Measurements from ENCODE around the gene SLC44A4. TPM values are rescaled to one million over a fixed set of nuclear protein-coding genes. Genes with fewer than 3 reads are reported as not detected.
"Not testable (repeated sequence)": the region's sequence is repeated elsewhere in the genome, so short reads cannot be mapped to it uniquely, and the experiment has no call there.

SLC44A4 gene
- polyA plus RNA-seq, 2 of the 4 experiments (the other 2 are of a cell fraction) = 0.27 TPM; not detected in 1

GRCh38 chr6:31821301-31822035 is 57.3 kb downstream of the SLC44A4 start:
- Histone ChIP-seq H3K27ac (peak overlapping the region; percentile 87 to 97), H3K4me3 (peak overlapping the region; percentile 39), H3K4me2 (peak overlapping the region; percentile 94), H3K4me1 (peaks cover 56% of the 10 kb centered on the region), H3K9me3 (no peaks in the 10 kb centered on the region)
- ChIA-PET POLR2A (interaction anchor here (0.7 to 1.0 kb wide), 3 partner anchors 13 to 26 kb away, joined by 3 to 7 read pairs (median 4); partner anchors contain the start of gene VARS1), CTCF (interaction anchor here (0.6 to 1.6 kb wide), 6 partner anchors 9 to 283 kb away, joined by 3 to 5 read pairs (median 4); partner anchors contain the start of genes LSM2 and VARS1)
- WGBS (ENCODE audit: missing lambda C conversion rate) = 4% methylated on average over 31 of the region's 39 CpGs
- FAIRE-seq (no peak), DNase-seq (ENCODE audit: low read depth in 1 of 2, low spot score in 1 of 2) (peak; percentile 30 to 71), ATAC-seq (peak; percentile 48 to 63; a peak in 5 of 6 replicates)
- peak; percentile 9 to 39; a peak in 1 of 4 replicates for TF ChIP-seq CEBPB (IDR thresholded peaks at IDR 0.05)
- TF ChIP-seq JUNB (IDR thresholded peaks at IDR 0.05) = no peak
- 0 out of 5 replicates have a peak, but pooled peaks of 1 of the 2 experiments have one; percentile 9 for TF ChIP-seq JUN (IDR thresholded peaks at IDR 0.05)

- Histone ChIP-seq H3K4me2 (peak overlapping the region; percentile 94), H3K4me1 (peaks cover 50% of the 10 kb centered on the region), H3K27ac (peak overlapping the region; percentile 53 to 87; a peak in 4 of 6 replicates)
- FAIRE-seq; H3K9me3 ChIP-seq; POLR2A ChIA-PET; DNase-seq (ENCODE audit: low read depth in 1 of 2, low spot score in 1 of 2); H3K4me3 ChIP-seq; ATAC-seq: not testable (repeated sequence)
- 66% methylated on average over 10 of the region's 10 CpGs for WGBS (ENCODE audit: missing lambda C conversion rate)
- CTCF ChIA-PET = interaction anchor here (1.6 to 1.8 kb wide), 2 partner anchors 10 to 90 kb away, joined by 3 to 6 read pairs; no protein-coding TSS in a partner anchor
Measured at GRCh38 chr6:31820399-31820798, 58.4 kb downstream of the SLC44A4 start.

GRCh38 chr6:31819871-31820299 is 58.9 kb downstream of the SLC44A4 start:
- POLR2A ChIA-PET = no interaction called here
- H3K4me1 ChIP-seq = peaks cover 46% of the 10 kb centered on the region
- ATAC-seq (no peak), FAIRE-seq (no peak), DNase-seq (ENCODE audit: low read depth in 1 of 2, low spot score in 1 of 2) (no peak)
- CTCF ChIA-PET = interaction anchor here (0.6 to 1.8 kb wide), 2 partner anchors 10 to 81 kb away, joined by 3 to 6 read pairs; no protein-coding TSS in a partner anchor
- TF ChIP-seq CHD2 (IDR thresholded peaks at IDR 0.05; ENCODE audit: low read length, partially characterized antibody) (no peak), GATA3 (IDR thresholded peaks at IDR 0.05; ENCODE audit: borderline replicate concordance) (no peak), EHMT2 (IDR thresholded peaks at IDR 0.05; ENCODE audit: low read depth) (no peak), POLR2A (IDR thresholded peaks at IDR 0.05; ENCODE audit: low read length) (peak; percentile 20; the same call in 1 of the 2 replicates), HOXB13 (CRISPR knock-in tag; IDR thresholded peaks at IDR 0.05; ENCODE audit: low read depth) (no peak), PHF8 (IDR thresholded peaks at IDR 0.05; ENCODE audit: borderline replicate concordance, low read depth) (no peak)
- H3K9me3 ChIP-seq = no peaks in the 10 kb centered on the region
- H3K4me3 ChIP-seq = no peak overlapping the region
- H3K27ac ChIP-seq = peak overlapping the region; percentile 53 to 87
- H3K4me2 ChIP-seq = peak overlapping the region; percentile 94

- peak overlapping the region; percentile 27 to 87; a peak in 5 of 6 replicates for H3K27ac ChIP-seq
- CTCF ChIA-PET = interaction anchor here (0.6 to 2.4 kb wide), 6 partner anchors 9 to 78 kb away, joined by 3 to 5 read pairs (median 4); partner anchors contain the start of gene MSH5
- H3K9me3 ChIP-seq; FAIRE-seq; ATAC-seq; DNase-seq (ENCODE audit: low read depth in 1 of 2, low spot score in 1 of 2): not testable (repeated sequence)
- H3K4me1 ChIP-seq = peaks cover 45% of the 10 kb centered on the region
- peak overlapping the region; percentile 94 for H3K4me2 ChIP-seq
- H3K4me3 ChIP-seq = peak overlapping the region; percentile 45
- POLR2A ChIA-PET = interaction anchor here (2.3 kb wide), 1 partner anchor 10 kb away, joined by 13 read pairs; the partner anchor contains the start of gene HSPA1B
- 7% methylated on average over 8 of the region's 8 CpGs for WGBS (ENCODE audit: missing lambda C conversion rate)
Measured at GRCh38 chr6:31817929-31818511, 60.8 kb downstream of the SLC44A4 start.

- Histone ChIP-seq H3K4me3 (peak overlapping the region; percentile 45), H3K27ac (peak overlapping the region; percentile 27 to 87; a peak in 5 of 6 replicates), H3K4me1 (peaks cover 39% of the 10 kb centered on the region), H3K4me2 (peak overlapping the region; percentile 94)
- TF ChIP-seq RAD21 (conservative IDR thresholded peaks at IDR 0.05 in 1 of 2, IDR thresholded peaks at IDR 0.05 in 1 of 2) = peak in 1 of 2 experiments; percentile 28; a peak in 1 of 5 replicates
- not testable (repeated sequence) for FAIRE-seq; DNase-seq (ENCODE audit: low read depth in 1 of 2, low spot score in 1 of 2); ATAC-seq; H3K9me3 ChIP-seq
- 1% methylated on average over 14 of the region's 37 CpGs for WGBS (ENCODE audit: missing lambda C conversion rate)
- ChIA-PET POLR2A (interaction anchor here (2.3 kb wide), 1 partner anchor 10 kb away, joined by 13 read pairs; the partner anchor contains the start of gene HSPA1B), CTCF (interaction anchor here (0.6 to 2.4 kb wide), 6 partner anchors 8 to 78 kb away, joined by 3 to 5 read pairs (median 4); partner anchors contain the start of gene MSH5)
Measured at GRCh38 chr6:31817133-31817928, 61.5 kb downstream of the SLC44A4 start.
